K562 (cell line): ENCODE results near the gene THAP5. TPM values are rescaled to one million over a fixed set of nuclear protein-coding genes. Genes with fewer than 3 reads are reported as not detected.

ENCODE experiments used
- ATAC-seq: fragments of 200-7000 bp; cut with Tn5 transposase; 3 replicates; pipeline ENCODE4 v1.9.1; 2020; ENCODE audit warnings: moderate library complexity
- BruUV-seq: library from RNA; stranded (reverse); fragments of 400-500 nt; replicated peaks from 2 replicates; lab custom pipeline; 2021; lab: Mats Ljungman, UMichigan
- CTCF ChIA-PET: fragments of 300-600 bp; formaldehyde crosslinking; extraction: SDS; loops from one replicate; lab custom pipeline; 2021; ENCODE audit warnings: low intra/inter-chr PET ratio; lab: Yijun Ruan, JAX
- POLR2A ChIA-PET: fragments of 300-600, 350-650 bp; sonication (Branson Sonifier 250); formaldehyde crosslinking; extraction: SDS; loops from one replicate; lab custom pipeline; 2021; ENCODE audit warnings: antibody characterized with exemption, inconsistent platforms; lab: Yijun Ruan, JAX
- DNase-seq, 4 experiments: peaks; one replicate each; pipeline versions ENCODE4 v3.0.0 to v3.0.0-alpha.2; 2011 to 2018; ENCODE audit warnings: low spot score in 3 of 4, mixed read lengths in 3 of 4; ENCODE audit errors: extremely low read depth in 1 of 4
- FAIRE-seq: peaks from 2 replicates; lab custom pipeline; 2011; peaks lifted over from hg19 to GRCh38; lab: Jason Lieb, UNC
- H2AFZ ChIP-seq: 2 replicates; pipeline ENCODE4 v1.6.0; 2011; ENCODE audit warnings: low read depth, low read length, control low read depth, inconsistent platforms
- H3K27ac ChIP-seq: fragments of 200-600 bp; 3 replicates; pipeline ENCODE4 v1.8.0; 2011; ENCODE audit warnings: low read depth, mild to moderate bottlenecking, control low read depth, inconsistent platforms, low read length, moderate library complexity, mixed read lengths; ENCODE audit errors: extremely low read depth
- H3K27me3 ChIP-seq, 2 experiments: fragments of 300-600 bp in 1 of 2; 2 replicates in 1 of 2; 3 replicates in 1 of 2; pipeline versions ENCODE4 v1.6.0 to v1.8.0; 2011; ENCODE audit warnings: inconsistent platforms in 2 of 2, low read length in 2 of 2, mild to moderate bottlenecking in 1 of 2, mixed read lengths in 1 of 2, moderate library complexity in 1 of 2; ENCODE audit not compliant: control insufficient read depth in 2 of 2, insufficient read depth in 2 of 2
- H3K36me3 ChIP-seq: fragments of 300-600 bp; 3 replicates; pipeline ENCODE4 v1.8.0; 2011; ENCODE audit warnings: mild to moderate bottlenecking, low read length, inconsistent platforms; ENCODE audit not compliant: control insufficient read depth, insufficient read depth
- H3K4me1 ChIP-seq, 2 experiments: fragments of 200-600 bp in 1 of 2; replicated peaks in 1 of 2; 2 replicates in 1 of 2; 3 replicates in 1 of 2; pipeline versions ENCODE4 v1.5.1 to v1.8.0; 2011; ENCODE audit warnings: inconsistent platforms in 2 of 2, low read length in 2 of 2, mild to moderate bottlenecking in 1 of 2, mixed read lengths in 1 of 2, moderate library complexity in 1 of 2; ENCODE audit not compliant: control insufficient read depth in 2 of 2, insufficient read depth in 2 of 2
- H3K4me2 ChIP-seq: 2 replicates; pipeline ENCODE4 v1.6.1; 2011; ENCODE audit warnings: low read length, control low read depth, inconsistent platforms, mixed read lengths; ENCODE audit not compliant: insufficient read depth
- H3K4me3 ChIP-seq: fragments of 200-600 bp; sonication (generic), shearing (Covaris generic); 2 replicates; pipeline ENCODE4 v1.5.1; 2016; ENCODE audit warnings: control low read depth, inconsistent platforms
- H3K79me2 ChIP-seq: fragments of 200-600 bp; 3 replicates; pipeline ENCODE4 v1.8.0; 2011; ENCODE audit warnings: low read length, inconsistent platforms; ENCODE audit not compliant: control insufficient read depth, insufficient read depth
- H3K9ac ChIP-seq, 2 experiments: 2 replicates each; pipeline versions ENCODE4 v1.6.0 to v1.6.1; 2011; ENCODE audit warnings: low read depth in 2 of 2, low read length in 2 of 2, control low read depth in 1 of 2, inconsistent platforms in 1 of 2, mild to moderate bottlenecking in 1 of 2, mixed read lengths in 1 of 2; ENCODE audit not compliant: insufficient read depth in 1 of 2
- H3K9me1 ChIP-seq: one replicate; pipeline ENCODE4 v1.6.0; 2011; ENCODE audit warnings: inconsistent platforms, mild to moderate bottlenecking, low read length, moderate library complexity; ENCODE audit not compliant: control insufficient read depth, insufficient read depth
- H3K9me3 ChIP-seq: replicated peaks from 2 replicates; pipeline ENCODE4 v1.5.1; 2011; ENCODE audit warnings: low read depth, low read length, inconsistent platforms; ENCODE audit not compliant: control insufficient read depth, insufficient read depth
- H4K20me1 ChIP-seq: replicated peaks from 2 replicates; pipeline ENCODE4 v1.6.1; 2011; ENCODE audit warnings: low read length, inconsistent platforms, mixed read lengths; ENCODE audit not compliant: control insufficient read depth, insufficient read depth
- CXXC5 ChIP-seq: fragments of 250-450 bp; sonication (Bioruptor Pico); IDR thresholded peaks from 2 replicates; pipeline ENCODE4 v1.8.0; 2022; ENCODE audit warnings: inconsistent platforms, mild to moderate bottlenecking, moderate library complexity
- ESRRA ChIP-seq: fragments of 450-650 bp; IDR thresholded peaks from 2 replicates; pipeline ENCODE4 v1.6.1; 2014; ENCODE audit warnings: low read depth, mild to moderate bottlenecking, moderate library complexity, borderline replicate concordance
- ETS2 ChIP-seq: IDR thresholded peaks from 2 replicates; pipeline ENCODE4 v1.6.1; 2016; ENCODE audit warnings: borderline replicate concordance, missing genetic modification characterization, mild to moderate bottlenecking, moderate library complexity, missing compliant biosample characterization; ENCODE audit not compliant: poor library complexity, severe bottlenecking
- ILF3 ChIP-seq: fragments of 450-650 bp; IDR thresholded peaks from 2 replicates; pipeline ENCODE4 v1.6.1; 2018; ENCODE audit warnings: antibody characterized with exemption, mild to moderate bottlenecking, moderate library complexity, borderline replicate concordance
- KLF16 ChIP-seq: IDR thresholded peaks from 2 replicates; pipeline ENCODE4 v1.6.1; 2016; ENCODE audit warnings: antibody characterized with exemption
- NEUROD1 ChIP-seq: fragments of 150-350 bp; IDR thresholded peaks from 2 replicates; pipeline ENCODE4 v1.6.1; 2014; ENCODE audit warnings: borderline replicate concordance, low read length, low read depth; ENCODE audit not compliant: partially characterized antibody
- NFIX ChIP-seq: fragments of 250-450 bp; sonication (Bioruptor Pico); IDR thresholded peaks from 2 replicates; pipeline ENCODE4 v1.4.0; 2020; ENCODE audit warnings: low read depth, mild to moderate bottlenecking, moderate library complexity
- NR3C1 ChIP-seq: sonication (generic); formaldehyde crosslinking; IDR thresholded peaks from 2 replicates; pipeline ENCODE4 v1.8.1; 2022; ENCODE audit warnings: missing genetic modification reagents
- SNRNP70 ChIP-seq: fragments of 200-400 bp; formaldehyde crosslinking; optimal IDR thresholded peaks from 2 replicates; pipeline ENCODE3; 2017; ENCODE audit warnings: low read depth, low read length
- ZNF165 ChIP-seq: fragments of 250-450 bp; sonication (Bioruptor Pico); IDR thresholded peaks from 2 replicates; pipeline ENCODE4 v1.4.0; 2020; ENCODE audit warnings: borderline replicate concordance
- ZNF589 ChIP-seq: fragments of 200-800 bp; sonication (Bioruptor generic); IDR thresholded peaks from 2 replicates; pipeline ENCODE4 v1.6.1; 2016; ENCODE audit warnings: low read depth, missing genetic modification characterization, missing compliant biosample characterization
- WGBS: fragments of 100-300 bp; shearing (Covaris generic); methylation state at CpG from one replicate; pipeline ENCODE4 v1.1.6; 2016; ENCODE audit warnings: low coverage, mixed read lengths; ENCODE audit not compliant: insufficient coverage; ENCODE audit errors: missing lambda C conversion rate; 5-methylcytosine and 5-hydroxymethylcytosine counted together
- in situ Hi-C: fragments of 300-500 bp; cut with MboI; formaldehyde crosslinking; loops from 4 replicates; pipeline ENCODE4 v1.15.0; 2018; ENCODE audit warnings: inconsistent platforms, mixed read lengths
- intact Hi-C: fragments of 100-400 bp; cut with micrococcal nuclease; formaldehyde crosslinking; loops from 2 replicates; pipeline ENCODE4 v1.14.2; 2022
- polyA plus RNA-seq, 8 experiments: library from polyadenylated mRNA; depleted of rRNA in 4 of 8; stranded (reverse) in 5 of 8; unstranded in 3 of 8; fragments of >200 nt; fragmentation: Nextera tagmentation in 2 of 8; fragmentation: Illumina TruSeq in 1 of 8; extraction: Ambion mirVana in 2 of 8; extraction: Trizol in 1 of 8; gene quantifications; 2 replicates each; pipeline versions ENCODE4 v1.2.1 to v1.2.3, GENCODE V29; 2011 to 2014; ENCODE audit warnings: inconsistent platforms in 1 of 8, missing spikeins in 1 of 8
- total RNA-seq, 7 experiments: library from RNA; depleted of rRNA in 6 of 7; stranded (reverse); fragments of >200 nt in 6 of 7; fragmentation: Illumina TruSeq in 2 of 7; extraction: Trizol in 2 of 7; gene quantifications; 2 replicates each; pipeline versions ENCODE4 v1.2.1 to v1.2.3, GENCODE V29; 2011 to 2021; ENCODE audit warnings: low replicate concordance in 1 of 7
- TF ChIP-seq, protein P1 (sequence below), 2 experiments: fragments of 450-650 bp; IDR thresholded peaks; 2 replicates each; pipeline ENCODE4 v1.6.1; 2016; ENCODE audit warnings: mild to moderate bottlenecking in 2 of 2, borderline replicate concordance in 1 of 2, low read depth in 1 of 2, moderate library complexity in 1 of 2
- TF ChIP-seq, protein P2 (sequence below): sonication (generic); formaldehyde crosslinking; IDR thresholded peaks from 2 replicates; pipeline ENCODE4 v1.8.0; 2022; ENCODE audit warnings: mild to moderate bottlenecking, missing genetic modification reagents

Gene THAP5
- total and polyA plus RNA-seq, 9 of the 15 experiments (the other 6 are each of a cell fraction or from before 2014, with no cell fraction given): 16.5 to 58.1 (median 28.2) TPM

DNA sequence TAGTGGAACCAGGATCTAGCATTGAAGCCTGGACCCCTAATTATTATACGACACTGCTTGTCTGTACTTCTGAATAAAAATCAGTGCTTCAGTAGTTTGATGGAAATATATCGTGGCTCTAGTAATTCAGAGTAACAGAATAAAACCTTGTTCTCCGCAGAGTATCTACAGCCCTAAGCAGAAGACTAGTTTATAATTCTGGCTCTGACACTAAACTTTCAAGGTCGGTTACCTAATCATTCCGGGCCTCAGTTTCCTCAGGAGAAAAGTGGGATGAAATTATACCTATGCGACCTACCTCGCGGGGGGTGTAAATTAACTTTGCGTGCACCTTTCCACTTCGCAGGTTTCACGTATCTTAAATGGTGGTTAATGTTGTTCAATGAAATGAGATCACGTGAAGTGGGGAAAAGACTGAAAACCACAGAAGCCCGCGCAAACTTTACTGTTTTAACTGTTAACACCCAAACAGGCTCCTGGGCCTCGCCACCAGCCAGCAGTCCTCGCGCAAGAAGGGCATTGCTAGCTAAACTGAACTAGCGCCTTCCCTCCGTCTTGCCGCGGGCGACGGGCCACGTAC is 615 bp downstream of the THAP5 start:
- Histone ChIP-seq H3K9me3 (no peaks in the 10 kb centered on the region), H3K9me1 (no peaks in the 10 kb centered on the region), H4K20me1 (no peaks in the 10 kb centered on the region), H3K4me1 (peaks cover 11 to 13% of the 10 kb centered on the region in 2 experiments; a peak in 4 of 5 replicates), H2AFZ (peak overlapping the region; percentile 92), H3K27ac (peak overlapping the region; percentile 93), H3K4me2 (peak overlapping the region; percentile 94), H3K79me2 (peaks cover 81% of the 10 kb centered on the region), H3K27me3 (no peaks in the 10 kb centered on the region), H3K36me3 (peaks cover 53% of the 10 kb centered on the region), H3K9ac (peak overlapping the region; percentile 89 to 98), H3K4me3 (peak overlapping the region; percentile 72)
- in situ Hi-C loops (no loop called here), intact Hi-C loops (loop anchor here (1.0 kb wide), 2 partner anchors 32 to 43 kb away; partner anchors contain the start of gene PNPLA8)
- POLR2A ChIA-PET: interaction anchor here (0.6 to 2.0 kb wide), 9 partner anchors 9 to 462 kb away, joined by 3 to 19 read pairs (median 4); partner anchors contain the start of gene PNPLA8
- ATAC-seq (no peak), DNase-seq (no peak), FAIRE-seq (no peak)
- WGBS: 1% methylated on average over 24 of the region's 24 CpGs
- CTCF ChIA-PET: no interaction called here
- TSS peak; percentile 61 for BruUV-seq
- no peak for TF ChIP-seq SNRNP70
- no peak for TF ChIP-seq NR3C1 (CRISPR knock-in tag)
- no peak for TF ChIP-seq NFIX
- TF ChIP-seq, protein P1, sequence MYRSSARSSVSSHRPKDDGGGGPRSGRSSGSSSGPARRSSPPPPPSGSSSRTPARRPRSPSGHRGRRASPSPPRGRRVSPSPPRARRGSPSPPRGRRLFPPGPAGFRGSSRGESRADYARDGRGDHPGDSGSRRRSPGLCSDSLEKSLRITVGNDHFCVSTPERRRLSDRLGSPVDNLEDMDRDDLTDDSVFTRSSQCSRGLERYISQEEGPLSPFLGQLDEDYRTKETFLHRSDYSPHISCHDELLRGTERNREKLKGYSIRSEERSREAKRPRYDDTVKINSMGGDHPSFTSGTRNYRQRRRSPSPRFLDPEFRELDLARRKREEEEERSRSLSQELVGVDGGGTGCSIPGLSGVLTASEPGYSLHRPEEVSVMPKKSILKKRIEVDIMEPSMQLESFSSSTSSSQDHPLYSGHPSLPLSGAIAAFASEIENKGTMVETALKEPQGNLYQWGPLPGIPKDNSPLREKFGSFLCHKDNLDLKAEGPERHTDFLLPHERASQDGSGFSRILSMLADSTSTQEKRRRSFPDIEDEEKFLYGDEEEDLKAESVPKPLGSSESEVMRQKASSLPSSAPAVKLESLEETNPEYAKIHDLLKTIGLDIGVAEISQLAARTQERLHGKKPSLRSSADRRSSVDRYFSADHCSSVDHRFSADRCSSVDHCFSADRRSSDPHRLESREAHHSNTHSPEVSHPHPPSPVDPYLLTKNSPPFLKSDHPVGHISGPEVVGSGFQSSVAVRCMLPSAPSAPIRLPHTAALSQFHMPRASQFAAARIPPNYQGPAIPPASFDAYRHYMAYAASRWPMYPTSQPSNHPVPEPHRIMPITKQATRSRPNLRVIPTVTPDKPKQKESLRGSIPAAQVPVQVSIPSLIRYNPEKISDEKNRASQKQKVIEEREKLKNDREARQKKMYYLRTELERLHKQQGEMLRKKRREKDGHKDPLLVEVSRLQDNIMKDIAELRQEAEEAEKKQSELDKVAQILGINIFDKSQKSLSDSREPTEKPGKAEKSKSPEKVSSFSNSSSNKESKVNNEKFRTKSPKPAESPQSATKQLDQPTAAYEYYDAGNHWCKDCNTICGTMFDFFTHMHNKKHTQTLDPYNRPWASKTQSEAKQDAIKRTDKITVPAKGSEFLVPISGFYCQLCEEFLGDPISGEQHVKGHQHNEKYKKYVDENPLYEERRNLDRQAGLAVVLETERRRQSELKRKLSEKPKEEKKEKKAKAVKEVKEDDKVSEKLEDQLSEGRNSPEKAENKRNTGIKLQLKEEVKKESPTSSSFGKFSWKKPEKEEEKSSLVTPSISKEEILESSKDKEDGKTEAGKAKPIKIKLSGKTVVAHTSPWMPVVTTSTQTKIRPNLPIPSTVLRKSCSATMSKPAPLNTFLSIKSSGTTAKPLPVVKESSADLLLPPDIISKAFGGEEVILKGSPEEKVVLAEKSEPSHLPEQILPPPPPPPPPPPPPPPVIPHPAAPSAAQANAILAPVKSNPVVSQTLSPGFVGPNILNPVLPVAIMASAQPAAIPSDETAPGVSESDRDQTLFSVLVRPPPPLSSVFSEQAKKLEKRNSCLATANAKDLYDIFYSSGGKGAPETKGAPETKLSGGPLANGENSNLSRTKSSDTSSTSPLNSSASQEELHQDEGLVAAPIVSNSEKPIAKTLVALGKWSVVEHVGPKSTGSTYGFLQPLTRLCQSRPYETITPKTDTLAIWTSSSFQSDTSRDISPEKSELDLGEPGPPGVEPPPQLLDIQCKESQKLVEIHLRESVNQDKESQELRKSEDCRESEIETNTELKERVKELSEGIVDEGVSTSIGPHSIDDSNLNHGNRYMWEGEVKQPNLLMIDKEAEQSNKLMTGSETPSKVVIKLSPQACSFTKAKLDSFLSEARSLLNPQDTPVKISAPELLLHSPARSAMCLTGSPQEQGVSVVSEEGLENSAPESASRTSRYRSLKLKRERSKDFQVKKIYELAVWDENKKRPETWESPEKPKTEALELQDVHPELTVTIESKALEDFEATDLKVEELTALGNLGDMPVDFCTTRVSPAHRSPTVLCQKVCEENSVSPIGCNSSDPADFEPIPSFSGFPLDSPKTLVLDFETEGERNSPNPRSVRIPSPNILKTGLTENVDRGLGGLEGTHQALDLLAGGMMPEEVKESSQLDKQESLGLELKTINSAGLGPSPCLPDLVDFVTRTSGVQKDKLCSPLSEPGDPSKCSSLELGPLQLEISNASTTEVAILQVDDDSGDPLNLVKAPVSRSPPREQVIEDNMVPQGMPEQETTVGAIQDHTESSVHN (IDR thresholded peaks at IDR 0.05; ENCODE audit: borderline replicate concordance in 1 of 2, low read depth in 1 of 2): no peak
- TF ChIP-seq NEUROD1: peak; percentile 18
- no peak for TF ChIP-seq KLF16
- TF ChIP-seq ZNF165 (CRISPR knock-in tag): 0 out of 2 replicates have a peak, but pooled peaks have one; percentile 83
- no peak; the same call in 1 of the 2 replicates for TF ChIP-seq ESRRA
- TF ChIP-seq ILF3: 0 out of 2 replicates have a peak, but pooled peaks have one; percentile 6
- no peak for TF ChIP-seq CXXC5
- peak; percentile 16; the same call in 1 of the 2 replicates for TF ChIP-seq ZNF589 (CRISPR knock-in tag)
- TF ChIP-seq, protein P2, sequence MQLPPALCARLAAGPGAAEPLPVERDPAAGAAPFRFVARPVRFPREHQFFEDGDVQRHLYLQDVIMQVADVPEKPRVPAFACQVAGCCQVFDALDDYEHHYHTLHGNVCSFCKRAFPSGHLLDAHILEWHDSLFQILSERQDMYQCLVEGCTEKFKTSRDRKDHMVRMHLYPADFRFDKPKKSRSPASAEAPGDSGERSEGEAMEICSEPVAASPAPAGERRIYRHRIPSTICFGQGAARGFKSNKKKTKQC: 0 out of 2 replicates have a peak, but pooled peaks have one; percentile 43
- TF ChIP-seq ETS2 (tag): no peak
